Measurements from ENCODE around the gene CACNA1B. TPM values are rescaled to one million over a fixed set of nuclear protein-coding genes. Genes with fewer than 3 reads are reported as not detected.

The CACNA1B gene
- total and polyA plus RNA-seq, 8 donors, result 0.16 to 1.3 (median 0.31) TPM

DNA sequence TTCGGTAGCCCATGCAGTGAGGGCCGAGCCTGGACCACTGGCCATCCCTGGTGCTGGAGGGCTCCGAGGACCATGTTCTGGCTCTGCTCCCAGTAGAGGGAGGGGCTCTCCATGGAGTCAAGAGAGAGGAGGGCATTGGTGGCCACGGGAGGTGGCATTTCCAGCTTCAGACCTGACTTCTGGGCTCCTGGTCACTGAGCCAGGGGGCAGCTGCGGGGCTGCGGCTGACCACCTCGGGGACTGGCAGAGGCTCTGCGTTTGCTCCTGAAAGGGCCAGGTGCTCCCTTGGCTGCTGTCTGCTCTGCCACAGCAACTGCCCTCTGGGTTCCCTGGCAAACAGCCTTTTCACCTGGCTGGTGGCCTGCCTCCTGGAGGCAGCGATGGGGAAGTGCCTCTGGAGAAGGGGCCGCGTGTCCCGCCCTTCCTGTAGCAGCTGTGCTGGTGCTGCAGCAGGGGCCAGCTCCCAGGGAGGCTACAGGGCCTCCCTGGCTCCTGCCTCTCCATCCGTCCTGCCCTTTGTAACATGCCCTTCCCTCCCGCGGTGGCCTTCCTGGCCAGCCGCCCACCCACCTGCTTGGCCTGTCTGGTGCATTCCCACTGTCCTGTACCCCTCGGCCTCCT is 144.6 kb downstream of the CACNA1B start:
- FAIRE-seq, result no peak
- peak in 5 of 6 donors; percentile 43 to 86 (median 64) for DNase-seq
- TF ChIP-seq, protein P1, sequence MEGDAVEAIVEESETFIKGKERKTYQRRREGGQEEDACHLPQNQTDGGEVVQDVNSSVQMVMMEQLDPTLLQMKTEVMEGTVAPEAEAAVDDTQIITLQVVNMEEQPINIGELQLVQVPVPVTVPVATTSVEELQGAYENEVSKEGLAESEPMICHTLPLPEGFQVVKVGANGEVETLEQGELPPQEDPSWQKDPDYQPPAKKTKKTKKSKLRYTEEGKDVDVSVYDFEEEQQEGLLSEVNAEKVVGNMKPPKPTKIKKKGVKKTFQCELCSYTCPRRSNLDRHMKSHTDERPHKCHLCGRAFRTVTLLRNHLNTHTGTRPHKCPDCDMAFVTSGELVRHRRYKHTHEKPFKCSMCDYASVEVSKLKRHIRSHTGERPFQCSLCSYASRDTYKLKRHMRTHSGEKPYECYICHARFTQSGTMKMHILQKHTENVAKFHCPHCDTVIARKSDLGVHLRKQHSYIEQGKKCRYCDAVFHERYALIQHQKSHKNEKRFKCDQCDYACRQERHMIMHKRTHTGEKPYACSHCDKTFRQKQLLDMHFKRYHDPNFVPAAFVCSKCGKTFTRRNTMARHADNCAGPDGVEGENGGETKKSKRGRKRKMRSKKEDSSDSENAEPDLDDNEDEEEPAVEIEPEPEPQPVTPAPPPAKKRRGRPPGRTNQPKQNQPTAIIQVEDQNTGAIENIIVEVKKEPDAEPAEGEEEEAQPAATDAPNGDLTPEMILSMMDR (IDR thresholded peaks at IDR 0.05), result peak in 2 of 4 donors; percentile 28 to 35
- Histone ChIP-seq H3K9me3 (no peaks in the 10 kb centered on the region), H3K4me3 (peak overlapping the region in 2 of 4 donors; percentile 17 to 18), H3K36me3 (no peaks in the 10 kb centered on the region), H3K4me1 (no peaks in the 10 kb centered on the region), H3K27me3 (peaks cover 0 to 4% (median 0%) of the 10 kb centered on the region in 4 donors), H3K27ac (no peak overlapping the region)
- intact Hi-C loops (cut with DNase I), result no loop called here
- peak; percentile 81 to 93 (median 90) for ATAC-seq
- WGBS, 2 donors, result 21 to 28% methylated on average over 17 of the region's 17 CpGs

DNA sequence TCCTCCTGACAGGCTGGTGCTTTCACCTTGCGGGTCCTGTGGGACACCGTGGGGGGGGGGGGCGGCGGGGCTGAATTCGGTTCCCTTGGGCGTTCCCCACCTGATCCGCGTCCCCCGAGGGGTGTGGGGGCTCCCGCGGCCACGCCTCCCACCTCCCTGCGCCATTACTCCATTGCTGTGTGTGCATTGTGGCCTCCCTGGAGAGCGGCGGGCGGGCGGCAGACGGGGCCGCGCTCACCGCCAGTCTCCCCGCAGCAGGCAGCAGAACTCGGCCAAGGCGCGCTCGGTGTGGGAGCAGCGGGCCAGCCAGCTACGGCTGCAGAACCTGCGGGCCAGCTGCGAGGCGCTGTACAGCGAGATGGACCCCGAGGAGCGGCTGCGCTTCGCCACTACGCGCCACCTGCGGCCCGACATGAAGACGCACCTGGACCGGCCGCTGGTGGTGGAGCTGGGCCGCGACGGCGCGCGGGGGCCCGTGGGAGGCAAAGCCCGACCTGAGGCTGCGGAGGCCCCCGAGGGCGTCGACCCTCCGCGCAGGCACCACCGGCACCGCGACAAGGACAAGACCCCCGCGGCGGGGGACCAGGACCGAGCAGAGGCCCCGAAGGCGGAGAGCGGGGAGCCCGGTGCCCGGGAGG is 145.3 kb downstream of the CACNA1B start:
- FAIRE-seq (no peak), ATAC-seq (peak; percentile 52 to 61 (median 57)), DNase-seq (peak in 1 of 6 donors; percentile 71)
- Histone ChIP-seq H3K36me3 (no peaks in the 10 kb centered on the region), H3K27ac (no peak overlapping the region), H3K4me1 (no peaks in the 10 kb centered on the region), H3K4me3 (peak overlapping the region in 2 of 4 donors; percentile 17 to 18), H3K27me3 (peaks cover 0 to 4% (median 0%) of the 10 kb centered on the region in 4 donors), H3K9me3 (no peaks in the 10 kb centered on the region)
- intact Hi-C loops (cut with DNase I), result no loop called here
- TF ChIP-seq, protein P1 (IDR thresholded peaks at IDR 0.05), result no peak
- 3 to 5% methylated on average over 53 to 69 of the region's 69 CpGs for WGBS, 2 donors

DNA sequence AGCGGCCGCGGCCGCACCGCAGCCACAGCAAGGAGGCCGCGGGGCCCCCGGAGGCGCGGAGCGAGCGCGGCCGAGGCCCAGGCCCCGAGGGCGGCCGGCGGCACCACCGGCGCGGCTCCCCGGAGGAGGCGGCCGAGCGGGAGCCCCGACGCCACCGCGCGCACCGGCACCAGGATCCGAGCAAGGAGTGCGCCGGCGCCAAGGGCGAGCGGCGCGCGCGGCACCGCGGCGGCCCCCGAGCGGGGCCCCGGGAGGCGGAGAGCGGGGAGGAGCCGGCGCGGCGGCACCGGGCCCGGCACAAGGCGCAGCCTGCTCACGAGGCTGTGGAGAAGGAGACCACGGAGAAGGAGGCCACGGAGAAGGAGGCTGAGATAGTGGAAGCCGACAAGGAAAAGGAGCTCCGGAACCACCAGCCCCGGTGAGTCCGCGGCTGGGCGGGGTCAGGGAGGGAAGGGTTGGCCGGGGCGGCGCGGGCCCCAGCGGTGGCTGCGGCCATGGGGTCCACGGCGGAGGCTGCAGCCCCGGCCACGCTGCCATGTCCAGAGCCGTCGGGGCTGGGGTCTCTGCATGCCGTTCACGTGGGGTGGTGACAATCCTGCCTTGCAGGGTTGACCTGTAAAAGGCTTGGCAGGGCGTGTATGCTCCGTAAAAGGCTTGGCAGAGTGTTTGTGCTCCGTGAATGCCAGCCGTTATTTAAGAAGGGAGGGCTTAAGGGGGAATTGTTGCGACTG is 146.0 kb downstream of the CACNA1B start:
- H3K4me3 ChIP-seq, result peak overlapping the region in 1 of 4 donors; percentile 17
- peak in 2 of 6 donors; percentile 7 to 51 for DNase-seq

DNA sequence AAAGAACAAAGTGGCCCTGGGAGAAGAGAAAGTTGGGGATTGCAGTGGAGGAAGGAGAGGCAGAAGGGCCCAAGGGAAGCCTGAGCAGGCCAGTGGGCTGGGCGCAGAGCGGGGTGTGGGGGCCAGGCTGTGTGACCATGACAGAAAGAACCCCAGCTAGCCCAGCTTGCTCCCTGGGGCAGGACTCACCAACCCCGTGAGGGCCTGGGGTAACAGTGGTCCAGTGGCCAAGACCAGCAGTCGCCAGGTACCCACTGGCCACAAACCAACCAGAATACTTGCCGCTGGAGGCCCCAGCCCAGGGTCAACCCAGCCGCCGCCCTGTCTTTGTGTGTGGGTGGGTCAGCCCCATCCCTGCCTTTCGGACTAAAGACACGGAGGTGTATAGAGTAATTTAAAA is 146.5 kb downstream of the CACNA1B start:
- intact Hi-C loops (cut with DNase I), result no loop called here
- FAIRE-seq, result no peak
- no peaks in the 10 kb centered on the region for H3K4me1 ChIP-seq
- no peak overlapping the region for H3K27ac ChIP-seq
- peak in 2 of 6 donors; percentile 8 to 47 for DNase-seq
- H3K36me3 ChIP-seq, result no peaks in the 10 kb centered on the region
- H3K4me3 ChIP-seq, result no peak overlapping the region
- 91 to 92% methylated on average over 9 of the region's 9 CpGs for WGBS, 2 donors
- peaks cover 0 to 4% (median 0%) of the 10 kb centered on the region in 4 donors for H3K27me3 ChIP-seq
- TF ChIP-seq, protein P1 (IDR thresholded peaks at IDR 0.05), result no peak
- ATAC-seq, result no peak
- H3K9me3 ChIP-seq, result no peaks in the 10 kb centered on the region

More for the DNA sequence above, 146.0 kb downstream of the CACNA1B start:
- Histone ChIP-seq H3K36me3 (no peaks in the 10 kb centered on the region), H3K27ac (no peak overlapping the region), H3K9me3 (no peaks in the 10 kb centered on the region), H3K4me1 (no peaks in the 10 kb centered on the region), H3K27me3 (peaks cover 0 to 4% (median 0%) of the 10 kb centered on the region in 4 donors)
- no peak for FAIRE-seq
- TF ChIP-seq, protein P1 (IDR thresholded peaks at IDR 0.05), result no peak
- ATAC-seq, result peak in 3 of 4 donors; percentile 11 to 24 (median 18)
- intact Hi-C loops (cut with DNase I), result no loop called here
- WGBS, 2 donors, result 7 to 10% methylated on average over 66 to 84 of the region's 84 CpGs

Data from pancreas (tissue), 10 donors.